HG03103 (cell line): ENCODE results near the gene RECK.

Experiments
- ATAC-seq: cut with Tn5 transposase; IDR thresholded peaks from one replicate; pipeline ENCODE4 v1.9.1; 2021; ENCODE audit warnings: low read depth; ENCODE audit not compliant: unreplicated experiment

Gene RECK

GRCh38 chr9:36135741-36136271, 99.1 kb downstream of the RECK start:
- no peak for ATAC-seq

GRCh38 chr9:36136272-36136893, 99.7 kb downstream of the RECK start, which contains the start of gene GLIPR2:
Gene GLIPR2, plus strand, starts transcription at chr9:36136733. Its CDS starts 46 bp downstream, at chr9:36136779.
- ATAC-seq: peak; percentile 85

GRCh38 chr9:36136894-36137391, 100.2 kb downstream of the RECK start:
- peak; percentile 30 for ATAC-seq

GRCh38 chr9:36137392-36138004, 100.8 kb downstream of the RECK start:
- no peak for ATAC-seq

- no peak for ATAC-seq
These were observed 101.8 kb downstream of the RECK start for GRCh38 chr9:36138496-36138895.

- ATAC-seq: no peak
These were observed 102.2 kb downstream of the RECK start for GRCh38 chr9:36138901-36139300.

- no peak for ATAC-seq
These were observed 103.7 kb downstream of the RECK start for GRCh38 chr9:36140086-36141084.

- ATAC-seq: no peak
These were observed 104.6 kb downstream of the RECK start for GRCh38 chr9:36141288-36141687.

- no peak for ATAC-seq
These were observed 105.0 kb downstream of the RECK start for GRCh38 chr9:36141761-36142160.

- ATAC-seq: no peak
These were observed 106.0 kb downstream of the RECK start for GRCh38 chr9:36142510-36143244.

- no peak for ATAC-seq
These were observed 106.5 kb downstream of the RECK start for GRCh38 chr9:36143245-36143641.

GRCh38 chr9:36144309-36145232, 107.9 kb downstream of the RECK start:
- ATAC-seq: no peak

GRCh38 chr9:36145970-36146369, 109.3 kb downstream of the RECK start:
- ATAC-seq: no peak

GRCh38 chr9:36146651-36147050, 109.9 kb downstream of the RECK start:
- ATAC-seq: no peak

- ATAC-seq: no peak
These were observed 110.9 kb downstream of the RECK start for GRCh38 chr9:36147441-36148175.

GRCh38 chr9:36148311-36149051, 111.8 kb downstream of the RECK start:
- no peak for ATAC-seq

GRCh38 chr9:36149197-36149596, 112.5 kb downstream of the RECK start:
- ATAC-seq: no peak
